IPS-18c (cell line): ENCODE results near the gene PDE11A.
"Not testable (repeated sequence)": the region's sequence is repeated elsewhere in the genome, so short reads cannot be mapped to it uniquely, and the experiment has no call there.

Experiments used
- H3K4me3 ChIP-seq: 2 replicates; pipeline ENCODE4 v1.7.0; 2013; ENCODE audit warnings: low read depth, mild to moderate bottlenecking, low read length, moderate library complexity; ENCODE audit not compliant: insufficient read depth
- H3K9me3 ChIP-seq: one replicate; pipeline ENCODE4 v1.6.1; 2013; ENCODE audit warnings: mild to moderate bottlenecking, low read length, moderate library complexity; ENCODE audit not compliant: control insufficient read depth, insufficient read depth

PDE11A gene

DNA sequence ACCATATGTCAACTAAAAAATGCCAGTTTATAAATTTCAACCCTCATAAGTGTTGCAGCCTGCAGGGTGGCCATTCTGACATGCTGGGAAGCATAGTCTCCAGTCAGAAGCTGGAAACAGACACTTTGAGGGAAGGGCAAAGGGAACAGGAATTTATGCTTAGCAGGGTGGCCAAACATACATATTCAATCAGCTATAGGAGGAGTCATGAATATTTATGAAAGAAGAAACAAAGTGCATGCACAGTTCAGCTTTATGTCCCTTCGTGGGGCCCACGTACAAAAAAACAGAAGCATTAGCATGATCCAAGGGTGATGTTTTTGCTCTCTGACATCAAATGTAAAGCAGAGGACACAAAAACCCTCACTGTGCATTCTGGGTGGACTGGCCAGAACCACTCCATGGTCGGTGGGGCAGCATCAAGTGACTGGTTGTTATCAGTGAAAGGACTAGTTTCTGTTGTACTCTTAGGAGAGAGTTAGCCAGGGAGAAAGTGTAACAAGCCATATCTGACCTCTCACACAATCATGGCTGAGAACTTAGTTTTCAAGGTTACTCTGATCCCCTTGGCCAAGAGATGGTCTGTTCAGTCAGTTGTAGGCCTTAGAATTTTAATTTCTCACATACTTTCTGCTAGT lies 9.9 kb upstream of the PDE11A start:
- Histone ChIP-seq H3K4me3 (no peak overlapping the region), H3K9me3 (no peaks in the 10 kb centered on the region)

- H3K9me3 ChIP-seq, H3K4me3 ChIP-seq: not testable (repeated sequence)
Observed at GRCh38 chr2:178079279-178079678, 6.7 kb upstream of the PDE11A start.

DNA sequence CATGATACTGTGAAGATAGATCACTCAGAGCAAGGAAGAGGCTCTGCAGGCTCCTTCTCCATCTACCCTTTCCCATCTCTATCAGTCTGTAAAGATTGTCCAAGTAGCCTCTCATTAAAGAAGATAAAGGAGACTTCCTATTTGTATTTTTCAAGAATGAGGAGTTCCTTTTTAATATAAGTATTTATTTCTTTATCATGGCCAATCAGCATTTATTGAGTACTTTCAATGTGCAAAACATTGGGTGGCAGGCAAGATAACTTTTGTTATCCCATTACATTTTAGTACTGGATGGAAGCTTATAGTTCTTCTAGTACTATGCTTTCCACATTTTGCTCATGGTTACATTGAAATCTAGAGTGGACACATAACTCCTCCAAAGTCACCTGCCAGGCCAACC lies 3.6 kb upstream of the PDE11A start:
- no peak overlapping the region for H3K4me3 ChIP-seq
- no peaks in the 10 kb centered on the region for H3K9me3 ChIP-seq

DNA sequence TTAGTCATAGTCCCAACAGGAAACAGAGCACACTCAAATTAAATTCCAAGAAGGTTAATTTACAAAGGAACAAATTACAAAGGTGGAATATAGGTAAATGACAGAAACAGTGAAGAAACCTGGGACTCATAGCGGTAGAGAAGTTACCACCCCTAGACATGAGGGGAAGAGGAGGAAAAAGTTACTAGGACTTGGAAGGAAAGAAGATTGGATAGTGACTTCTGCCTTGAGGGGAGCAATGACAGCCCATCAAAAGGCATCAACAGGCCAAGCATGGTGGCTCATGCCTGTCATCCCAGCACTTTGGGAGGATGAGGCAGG lies 2.4 kb upstream of the PDE11A start:
- no peak overlapping the region for H3K4me3 ChIP-seq
- no peaks in the 10 kb centered on the region for H3K9me3 ChIP-seq

DNA sequence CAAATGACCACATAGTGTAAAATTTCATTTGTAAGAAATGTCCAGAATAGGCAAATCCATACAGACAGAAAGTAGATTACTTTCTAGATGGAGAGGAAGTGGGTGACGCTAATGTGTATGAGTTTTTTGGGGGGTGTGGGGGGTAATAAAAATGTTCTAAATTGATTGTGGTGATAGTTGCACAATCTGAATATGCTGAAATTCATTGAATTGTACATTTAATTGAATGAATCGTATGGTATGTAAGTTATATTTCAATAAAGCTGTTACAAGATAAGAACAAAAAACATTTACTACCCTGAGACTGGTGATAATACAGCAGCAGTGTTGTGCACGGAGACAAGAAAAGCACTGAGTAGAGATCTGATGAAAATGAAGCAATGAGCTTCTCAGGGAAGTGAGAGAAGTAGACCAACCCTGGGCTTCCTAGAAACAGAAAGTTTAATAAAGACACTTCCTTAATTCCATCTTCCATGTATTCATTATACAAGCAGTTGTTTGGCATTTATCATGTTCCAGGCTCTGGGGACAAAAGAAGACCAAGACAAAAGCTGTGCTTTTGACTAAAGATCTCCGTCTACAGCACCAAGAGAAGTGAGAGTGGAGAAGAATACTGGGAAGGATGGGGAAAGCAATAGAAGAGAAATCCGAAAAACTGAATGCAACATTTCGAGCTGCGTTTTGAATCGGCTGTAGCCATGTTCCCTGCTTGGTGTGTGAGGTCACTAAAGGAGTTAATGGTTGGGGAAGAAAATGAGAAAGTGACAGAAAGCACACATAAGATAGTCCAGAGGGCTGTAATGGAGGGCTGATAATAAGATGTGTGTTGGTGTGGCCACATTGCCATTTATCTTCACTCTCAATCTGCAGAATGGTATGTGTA lies 1.8 kb upstream of the PDE11A start:
- H3K4me3 ChIP-seq, result no peak overlapping the region
- no peaks in the 10 kb centered on the region for H3K9me3 ChIP-seq

GRCh38 chr2:178072000-178072382 lies 586 bp downstream of the PDE11A start:
- Histone ChIP-seq H3K4me3 (peak overlapping the region; percentile 66; the same call in 1 of the 2 replicates), H3K9me3 (no peaks in the 10 kb centered on the region)

DNA sequence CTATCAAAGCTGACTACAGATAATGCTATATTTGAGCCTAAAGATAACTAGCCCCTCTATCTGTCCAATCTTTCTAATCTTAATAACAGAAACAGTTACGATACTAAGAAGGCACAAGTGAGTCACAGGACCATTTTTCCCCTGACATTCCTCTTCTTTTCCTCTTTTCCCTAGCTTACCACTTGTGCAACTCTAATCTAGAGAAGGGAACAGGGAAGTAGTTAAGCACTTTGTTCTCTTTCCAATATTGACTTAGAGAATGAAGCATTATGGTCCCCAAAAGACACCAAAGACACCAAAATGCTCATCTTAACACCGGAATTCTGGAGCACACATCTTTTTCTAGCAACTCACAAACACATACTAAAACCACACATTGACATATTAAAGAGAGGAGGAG lies 1.8 kb downstream of the PDE11A start:
- no peak overlapping the region for H3K4me3 ChIP-seq
- H3K9me3 ChIP-seq, result no peaks in the 10 kb centered on the region

DNA sequence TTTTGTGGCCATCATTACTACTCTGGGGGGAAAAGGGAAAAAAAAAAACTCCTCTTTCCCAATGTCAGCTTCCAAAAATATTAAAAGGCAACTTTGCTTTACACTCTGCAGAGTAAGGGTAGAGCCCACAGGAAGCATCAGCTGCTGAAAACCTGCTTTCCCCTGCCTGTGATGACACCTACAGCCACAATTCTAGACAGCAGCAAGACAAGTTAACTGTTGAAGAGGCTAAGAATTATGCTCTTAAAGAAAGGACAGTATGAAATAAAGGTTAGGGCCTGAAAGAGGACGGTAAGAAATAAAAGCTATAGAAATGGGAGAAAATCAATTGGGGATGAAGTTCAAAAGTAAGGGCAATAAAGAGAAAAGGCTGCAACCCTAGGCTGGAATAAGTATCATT lies 3.0 kb downstream of the PDE11A start:
- no peaks in the 10 kb centered on the region for H3K9me3 ChIP-seq
- no peak overlapping the region for H3K4me3 ChIP-seq

GRCh38 chr2:178068823-178069454 lies 3.6 kb downstream of the PDE11A start:
- Histone ChIP-seq H3K9me3 (no peaks in the 10 kb centered on the region), H3K4me3 (no peak overlapping the region)

DNA sequence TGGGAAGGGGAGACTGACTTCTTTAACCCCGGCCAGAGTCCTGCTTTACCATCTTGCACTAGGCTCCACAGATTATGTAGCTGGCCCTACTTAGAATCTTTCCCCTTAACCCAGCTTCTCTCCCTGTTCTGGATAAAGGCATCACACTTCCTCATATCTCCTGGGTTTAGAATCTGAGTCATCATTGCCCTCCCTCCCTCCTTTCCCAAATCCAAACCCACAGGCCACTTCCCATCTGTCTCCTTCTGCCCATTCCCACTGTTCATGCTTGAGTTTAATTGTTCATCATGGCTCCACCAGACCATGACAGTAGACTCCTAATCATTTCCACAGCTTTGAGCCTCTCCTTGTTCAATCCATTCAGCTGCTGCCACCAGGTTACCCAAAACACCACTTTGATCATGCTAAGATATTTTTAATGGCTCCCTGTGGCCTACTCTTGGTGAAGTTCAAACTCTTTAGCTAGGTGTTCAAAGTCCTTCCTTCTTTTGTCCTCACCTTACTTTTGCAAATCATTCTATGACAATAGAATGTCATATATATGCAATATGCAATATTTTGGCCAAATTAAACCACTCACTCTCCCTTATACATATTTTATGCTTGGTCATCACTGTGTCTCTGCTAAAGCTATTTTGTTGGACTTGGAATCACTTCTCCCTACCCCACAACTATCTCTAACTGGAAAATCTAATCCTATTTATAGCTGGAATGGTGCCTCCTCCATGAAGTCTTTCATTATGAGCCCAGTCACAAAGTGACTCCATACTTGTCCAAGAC lies 5.5 kb downstream of the PDE11A start:
- H3K4me3 ChIP-seq, result no peak overlapping the region
- H3K9me3 ChIP-seq, result no peaks in the 10 kb centered on the region

GRCh38 chr2:178066324-178066723 lies 6.3 kb downstream of the PDE11A start:
- H3K9me3 ChIP-seq, result no peaks in the 10 kb centered on the region

DNA sequence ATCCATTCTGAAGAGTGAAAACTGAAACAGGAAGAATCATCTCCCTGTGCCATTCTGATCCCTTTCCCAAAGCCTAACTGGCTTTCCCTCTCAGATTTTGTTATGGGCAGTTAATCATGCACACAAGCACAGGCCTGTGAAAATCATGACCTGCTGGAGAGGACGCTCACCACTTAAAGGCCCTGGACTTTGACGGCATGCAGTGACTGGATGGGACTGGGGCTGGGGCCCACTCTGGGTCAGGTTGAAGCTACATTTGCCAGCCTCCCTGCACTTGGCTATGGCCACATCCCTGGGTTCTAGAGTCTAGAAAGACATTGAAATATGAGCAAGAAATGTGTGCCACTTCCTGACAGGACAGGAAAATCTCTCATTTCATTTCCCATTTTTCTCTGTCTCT lies 12.9 kb downstream of the PDE11A start:
- Histone ChIP-seq H3K4me3 (no peak overlapping the region), H3K9me3 (no peaks in the 10 kb centered on the region)

More at GRCh38 chr2:178066324-178066723, 6.3 kb downstream of the PDE11A start:
- no peak overlapping the region for H3K4me3 ChIP-seq

GRCh38 chr2:178059111-178059510 lies 13.5 kb downstream of the PDE11A start:
- Histone ChIP-seq H3K9me3 (no peaks in the 10 kb centered on the region), H3K4me3 (no peak overlapping the region)

DNA sequence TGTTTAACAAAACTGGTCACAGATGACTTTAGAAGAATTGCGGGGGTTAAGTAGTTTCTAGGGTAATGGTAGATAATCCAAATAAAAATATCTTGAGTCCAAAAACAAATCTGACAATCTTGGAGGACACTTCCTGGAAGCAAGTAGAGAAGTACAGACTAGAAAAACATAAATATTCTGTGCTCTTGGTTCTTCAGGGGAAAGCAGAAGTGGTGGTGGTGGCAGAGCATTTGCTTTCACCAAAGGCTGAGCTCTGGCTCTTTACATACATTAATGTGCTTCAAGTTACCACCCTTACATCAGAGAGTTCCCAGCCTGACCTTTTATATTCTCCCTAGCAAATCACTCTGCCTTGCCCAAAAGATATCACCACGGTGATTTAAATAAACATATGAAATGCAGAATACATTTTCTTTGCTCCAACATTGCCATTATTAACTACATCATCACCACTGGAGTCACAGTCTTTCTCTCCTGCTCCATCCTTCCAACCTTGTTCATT lies 15.3 kb downstream of the PDE11A start:
- Histone ChIP-seq H3K9me3 (no peaks in the 10 kb centered on the region), H3K4me3 (no peak overlapping the region)

DNA sequence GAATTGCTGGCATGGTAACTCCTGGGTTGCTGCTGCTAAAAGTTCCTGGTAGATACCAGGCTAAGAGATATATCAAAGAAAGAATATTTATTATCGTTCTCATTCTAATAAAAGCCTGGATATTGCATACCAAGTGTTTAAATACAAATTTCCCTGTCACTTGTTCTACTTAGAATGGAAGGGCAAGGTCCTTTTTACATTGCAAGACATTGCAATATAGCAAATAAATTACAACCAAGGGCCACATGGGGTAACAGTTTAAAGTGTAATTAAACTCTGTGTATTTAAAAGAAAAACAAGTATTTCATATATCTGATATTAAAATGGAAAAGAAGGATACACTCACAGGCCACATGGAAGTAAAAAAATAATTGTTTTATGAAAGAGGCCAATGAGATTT lies 16.2 kb downstream of the PDE11A start:
- Histone ChIP-seq H3K4me3 (no peak overlapping the region), H3K9me3 (no peaks in the 10 kb centered on the region)

GRCh38 chr2:178051257-178051656 lies 21.3 kb downstream of the PDE11A start:
- H3K9me3 ChIP-seq, H3K4me3 ChIP-seq: not testable (repeated sequence)

DNA sequence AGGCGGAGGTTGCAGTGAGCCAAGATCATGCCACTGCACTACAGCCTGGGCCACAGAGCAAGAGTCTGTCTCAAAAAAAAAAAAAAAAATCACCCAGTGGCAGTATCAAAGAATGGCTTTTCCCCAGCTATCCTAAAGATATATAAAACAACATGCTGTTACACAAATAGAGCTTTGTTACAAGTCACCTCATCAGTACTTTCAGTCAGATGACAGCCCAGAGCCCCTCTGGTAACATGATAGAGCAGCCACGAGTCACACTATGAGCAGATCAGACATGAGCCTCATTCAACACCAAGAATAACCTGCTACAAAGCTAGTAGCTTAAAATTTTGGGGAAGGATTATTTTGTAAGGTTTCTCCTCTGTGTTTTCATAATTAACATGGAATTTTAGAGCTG lies 25.2 kb downstream of the PDE11A start:
- Histone ChIP-seq H3K9me3 (no peaks in the 10 kb centered on the region), H3K4me3 (no peak overlapping the region)
